NCI-H1092 (cell line): ENCODE data around the gene OR2F1.

Experiments
- DNase-seq: peaks from one replicate; lab custom pipeline; 2025; lab: John Stamatoyannopoulos, UW

OR2F1 gene

GRCh38 chr7:143954135-143954534 lies 509 bp upstream of the OR2F1 start:
- no peak for DNase-seq

GRCh38 chr7:143958781-143959180 lies 4.1 kb downstream of the OR2F1 start:
- DNase-seq = no peak

GRCh38 chr7:143960813-143961610 lies 6.4 kb downstream of the OR2F1 start:
- DNase-seq = no peak

- no peak for DNase-seq
Measured at GRCh38 chr7:143965280-143965679, 10.6 kb downstream of the OR2F1 start.

GRCh38 chr7:143967398-143967797 lies 12.8 kb downstream of the OR2F1 start:
- DNase-seq = no peak

- no peak for DNase-seq
Measured at GRCh38 chr7:143973870-143974416, 19.3 kb downstream of the OR2F1 start.

GRCh38 chr7:143974459-143974858 lies 19.8 kb downstream of the OR2F1 start:
- no peak for DNase-seq

- DNase-seq = no peak
Measured at GRCh38 chr7:143975617-143976016, 21.0 kb downstream of the OR2F1 start.

- DNase-seq = no peak
Measured at GRCh38 chr7:143978585-143978984, 23.9 kb downstream of the OR2F1 start.

GRCh38 chr7:143979359-143979758 lies 24.7 kb downstream of the OR2F1 start:
- no peak for DNase-seq

- DNase-seq = no peak
Measured at GRCh38 chr7:143979998-143980397, 25.4 kb downstream of the OR2F1 start.

GRCh38 chr7:143980746-143981510 lies 26.3 kb downstream of the OR2F1 start:
- no peak for DNase-seq

GRCh38 chr7:143983960-143984359 lies 29.3 kb downstream of the OR2F1 start:
- DNase-seq = no peak

GRCh38 chr7:143987513-143987912 lies 32.9 kb downstream of the OR2F1 start:
- DNase-seq = no peak

- no peak for DNase-seq
Measured at GRCh38 chr7:143988976-143989745, 34.5 kb downstream of the OR2F1 start.

- DNase-seq = no peak
Measured at GRCh38 chr7:143992670-143993069, 38.0 kb downstream of the OR2F1 start.

- no peak for DNase-seq
Measured at GRCh38 chr7:143993924-143994323, 39.3 kb downstream of the OR2F1 start.

GRCh38 chr7:144000020-144000419 lies 45.4 kb downstream of the OR2F1 start, which contains the start of gene OR6B1:
Gene OR6B1 (plus strand): TSS chr7:144000320. CDS start chr7:144003997, 3,677 bp downstream.
- no peak for DNase-seq

GRCh38 chr7:144001543-144001942 lies 46.9 kb downstream of the OR2F1 start:
- DNase-seq = no peak

GRCh38 chr7:144004703-144005102 lies 50.1 kb downstream of the OR2F1 start:
- no peak for DNase-seq

GRCh38 chr7:144006029-144006691 lies 51.5 kb downstream of the OR2F1 start:
- no peak for DNase-seq

GRCh38 chr7:144006692-144007042 lies 52.0 kb downstream of the OR2F1 start:
- DNase-seq = no peak
